OCI-LY1 (cell line): ENCODE measurements around the gene INPP4A.

Experiments used
- EZH2 ChIP-seq: fragments of 200-600 bp; sonication (generic), shearing (Covaris generic); IDR thresholded peaks from 2 replicates; pipeline ENCODE4 v1.8.0; 2017; ENCODE audit warnings: borderline replicate concordance, mixed run types, mild to moderate bottlenecking, antibody characterized with exemption, low read length, moderate library complexity, mixed read lengths
- TF ChIP-seq, protein P1 (sequence below): fragments of 200-600 bp; sonication (generic), shearing (Covaris generic); IDR thresholded peaks from 2 replicates; pipeline ENCODE4 v1.5.1; 2017; ENCODE audit warnings: mild to moderate bottlenecking, antibody characterized with exemption, low read length, moderate library complexity, mixed read lengths

DNA sequence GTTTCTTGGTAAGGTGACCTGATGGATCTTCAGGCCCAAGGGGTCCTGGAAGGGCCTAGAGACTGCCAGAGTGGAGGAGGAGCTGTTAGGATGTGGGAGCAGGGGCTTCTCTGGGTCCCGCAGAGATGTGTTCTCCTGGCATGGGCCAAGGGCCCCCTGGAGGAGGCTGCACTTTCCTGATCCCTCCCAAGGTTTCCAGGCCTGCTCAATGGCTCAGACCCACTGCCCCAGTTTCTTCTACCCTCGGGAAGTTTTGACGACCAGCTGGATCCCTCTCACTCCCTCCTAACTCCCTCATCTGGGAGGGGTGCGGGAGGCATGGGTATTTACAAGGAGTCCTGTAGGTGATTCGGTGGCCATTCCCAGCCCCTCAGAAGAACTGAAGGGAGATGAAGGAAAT, 127.6 kb downstream of the INPP4A start:
- TF ChIP-seq, protein P1, sequence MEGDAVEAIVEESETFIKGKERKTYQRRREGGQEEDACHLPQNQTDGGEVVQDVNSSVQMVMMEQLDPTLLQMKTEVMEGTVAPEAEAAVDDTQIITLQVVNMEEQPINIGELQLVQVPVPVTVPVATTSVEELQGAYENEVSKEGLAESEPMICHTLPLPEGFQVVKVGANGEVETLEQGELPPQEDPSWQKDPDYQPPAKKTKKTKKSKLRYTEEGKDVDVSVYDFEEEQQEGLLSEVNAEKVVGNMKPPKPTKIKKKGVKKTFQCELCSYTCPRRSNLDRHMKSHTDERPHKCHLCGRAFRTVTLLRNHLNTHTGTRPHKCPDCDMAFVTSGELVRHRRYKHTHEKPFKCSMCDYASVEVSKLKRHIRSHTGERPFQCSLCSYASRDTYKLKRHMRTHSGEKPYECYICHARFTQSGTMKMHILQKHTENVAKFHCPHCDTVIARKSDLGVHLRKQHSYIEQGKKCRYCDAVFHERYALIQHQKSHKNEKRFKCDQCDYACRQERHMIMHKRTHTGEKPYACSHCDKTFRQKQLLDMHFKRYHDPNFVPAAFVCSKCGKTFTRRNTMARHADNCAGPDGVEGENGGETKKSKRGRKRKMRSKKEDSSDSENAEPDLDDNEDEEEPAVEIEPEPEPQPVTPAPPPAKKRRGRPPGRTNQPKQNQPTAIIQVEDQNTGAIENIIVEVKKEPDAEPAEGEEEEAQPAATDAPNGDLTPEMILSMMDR = no peak
- TF ChIP-seq EZH2 = no peak
